TTC549 (cell line): Measurements from ENCODE around the gene TNFRSF12A.

Experiments used
- FAIRE-seq: peaks from 2 replicates; lab custom pipeline; 2012; peaks lifted over from hg19 to GRCh38; lab: Jason Lieb, UNC

TNFRSF12A gene, protein sequence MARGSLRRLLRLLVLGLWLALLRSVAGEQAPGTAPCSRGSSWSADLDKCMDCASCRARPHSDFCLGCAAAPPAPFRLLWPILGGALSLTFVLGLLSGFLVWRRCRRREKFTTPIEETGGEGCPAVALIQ

DNA sequence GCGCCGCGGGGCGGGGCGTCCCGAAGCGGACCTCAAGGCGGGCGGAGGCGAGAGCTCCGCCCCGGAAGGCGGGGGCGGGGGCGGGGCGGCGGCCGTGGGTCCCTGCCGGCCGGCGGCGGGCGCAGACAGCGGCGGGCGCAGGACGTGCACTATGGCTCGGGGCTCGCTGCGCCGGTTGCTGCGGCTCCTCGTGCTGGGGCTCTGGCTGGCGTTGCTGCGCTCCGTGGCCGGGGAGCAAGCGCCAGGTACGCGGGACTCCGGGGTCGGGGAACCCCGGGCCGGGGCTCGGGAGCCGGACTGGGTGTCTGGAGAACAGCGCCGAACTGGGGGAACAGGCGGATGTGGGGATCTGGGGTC, at the start of gene TNFRSF12A:
TNFRSF12A (plus strand) TSS at position 122 of the 357 bp plus-strand sequence; CDS start at position 152, 30 bp downstream.
- no peak for FAIRE-seq

DNA sequence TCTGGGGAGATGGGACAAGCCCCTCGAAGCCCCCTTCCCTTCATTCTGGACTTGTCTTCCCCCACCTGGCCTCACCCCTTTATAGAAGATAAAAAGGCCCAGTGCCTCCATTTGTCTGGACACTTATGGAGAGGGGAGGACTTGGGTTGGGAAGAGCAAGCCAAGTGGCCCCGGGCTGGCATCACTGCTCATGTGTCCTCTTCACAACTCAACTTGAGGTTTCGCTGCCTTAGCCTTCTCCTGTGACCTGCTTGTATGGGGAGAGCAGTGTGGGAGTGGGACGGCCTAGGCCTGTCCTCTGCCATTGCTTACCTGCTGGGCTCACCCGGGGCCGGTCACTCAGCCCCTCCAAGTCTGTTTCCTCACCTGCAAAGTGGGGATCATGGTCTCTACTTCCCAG, 49.6 kb upstream of the TNFRSF12A start:
- no peak for FAIRE-seq

DNA sequence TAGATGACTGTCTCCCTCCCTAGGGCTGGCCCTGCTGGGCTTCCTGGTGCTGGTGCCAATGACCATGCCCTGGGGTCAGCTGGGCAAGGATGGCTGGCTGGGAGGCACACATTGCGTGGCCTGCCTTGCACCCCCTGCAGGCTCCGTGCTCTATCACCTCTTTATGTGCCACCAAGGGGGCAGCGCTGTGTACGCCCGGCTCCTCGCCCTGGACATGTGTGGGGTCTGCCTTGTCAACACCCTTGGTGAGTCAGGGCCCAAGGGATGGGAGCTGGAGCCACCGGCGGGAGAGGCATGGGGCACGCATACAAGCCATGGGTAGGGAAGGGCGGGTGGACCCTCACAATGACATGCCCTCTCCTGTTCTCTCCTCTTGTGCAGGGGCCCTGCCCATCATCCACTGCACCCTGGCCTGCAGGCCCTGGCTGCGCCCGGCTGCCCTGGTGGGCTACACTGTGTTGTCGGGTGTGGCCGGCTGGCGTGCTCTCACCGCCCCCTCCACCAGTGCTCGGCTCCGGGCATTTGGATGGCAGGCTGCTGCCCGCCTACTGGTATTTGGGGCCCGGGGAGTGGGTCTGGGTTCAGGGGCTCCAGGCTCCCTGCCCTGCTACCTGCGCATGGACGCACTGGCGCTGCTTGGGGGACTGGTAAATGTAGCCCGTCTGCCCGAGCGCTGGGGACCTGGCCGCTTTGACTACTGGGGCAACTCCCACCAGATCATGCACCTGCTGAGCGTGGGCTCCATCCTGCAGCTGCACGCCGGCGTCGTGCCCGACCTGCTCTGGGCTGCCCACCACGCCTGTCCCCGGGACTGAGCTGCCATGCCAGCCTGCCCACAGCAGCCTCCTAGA, 48.8 kb upstream of the TNFRSF12A start:
- no peak for FAIRE-seq

DNA sequence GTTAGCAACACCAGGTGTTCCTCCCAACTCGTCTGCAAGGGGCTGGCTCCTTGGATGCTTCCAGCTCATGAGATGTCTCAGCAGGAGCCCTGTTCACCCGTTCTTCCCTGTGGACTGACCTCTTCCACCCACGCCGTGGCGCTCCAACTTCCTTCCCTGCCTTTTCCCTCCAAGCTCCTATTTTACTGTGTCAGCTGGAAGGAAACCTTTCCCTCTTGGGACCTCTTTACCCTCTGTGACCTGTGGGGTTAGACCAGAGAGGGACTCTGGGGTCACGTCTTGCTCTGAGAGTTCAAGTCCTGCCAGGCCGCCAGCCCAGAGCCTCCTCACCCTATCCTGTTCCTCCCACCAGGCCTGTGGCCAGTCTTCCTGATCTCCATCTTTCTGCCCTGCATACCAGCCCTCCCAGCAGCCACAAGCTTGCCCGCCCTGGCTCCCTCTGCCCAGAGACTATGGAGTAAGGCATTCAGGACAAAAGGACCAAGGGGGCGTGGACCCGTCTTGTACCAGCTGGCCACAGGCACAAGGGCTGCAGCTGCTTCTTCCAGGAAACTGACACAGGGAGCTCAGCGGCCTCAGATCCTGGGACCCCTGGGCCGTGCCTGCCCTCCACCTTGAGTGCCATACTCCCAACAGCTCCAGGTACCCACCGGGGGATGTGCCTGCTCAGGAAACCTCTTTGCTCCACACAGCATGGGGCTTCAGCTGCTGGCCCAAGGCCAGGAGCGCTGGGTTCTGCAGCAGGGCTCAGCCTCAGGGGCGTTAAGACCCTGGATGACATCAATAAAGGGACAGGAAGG, 48.0 kb upstream of the TNFRSF12A start:
- no peak for FAIRE-seq

DNA sequence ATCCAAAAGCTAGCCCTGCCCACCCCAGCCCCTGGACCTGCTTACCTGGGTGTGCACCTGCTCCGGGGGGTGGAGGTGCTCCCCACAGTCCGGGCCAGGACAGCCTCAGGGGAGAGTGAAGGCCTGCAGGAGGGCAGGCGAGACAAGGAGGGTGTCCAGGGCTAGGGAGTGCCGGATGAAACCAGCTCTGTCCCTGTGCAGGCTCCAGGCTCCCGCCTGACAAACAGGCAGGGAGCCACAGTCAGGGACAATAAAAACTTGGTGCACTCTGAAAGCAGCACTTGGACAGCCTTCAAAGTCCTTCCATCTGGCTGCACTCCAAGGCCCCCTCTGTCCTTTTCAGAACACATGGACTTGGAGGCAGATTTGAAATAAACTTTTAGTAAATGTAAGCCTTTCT, 47.1 kb upstream of the TNFRSF12A start:
- no peak for FAIRE-seq

DNA sequence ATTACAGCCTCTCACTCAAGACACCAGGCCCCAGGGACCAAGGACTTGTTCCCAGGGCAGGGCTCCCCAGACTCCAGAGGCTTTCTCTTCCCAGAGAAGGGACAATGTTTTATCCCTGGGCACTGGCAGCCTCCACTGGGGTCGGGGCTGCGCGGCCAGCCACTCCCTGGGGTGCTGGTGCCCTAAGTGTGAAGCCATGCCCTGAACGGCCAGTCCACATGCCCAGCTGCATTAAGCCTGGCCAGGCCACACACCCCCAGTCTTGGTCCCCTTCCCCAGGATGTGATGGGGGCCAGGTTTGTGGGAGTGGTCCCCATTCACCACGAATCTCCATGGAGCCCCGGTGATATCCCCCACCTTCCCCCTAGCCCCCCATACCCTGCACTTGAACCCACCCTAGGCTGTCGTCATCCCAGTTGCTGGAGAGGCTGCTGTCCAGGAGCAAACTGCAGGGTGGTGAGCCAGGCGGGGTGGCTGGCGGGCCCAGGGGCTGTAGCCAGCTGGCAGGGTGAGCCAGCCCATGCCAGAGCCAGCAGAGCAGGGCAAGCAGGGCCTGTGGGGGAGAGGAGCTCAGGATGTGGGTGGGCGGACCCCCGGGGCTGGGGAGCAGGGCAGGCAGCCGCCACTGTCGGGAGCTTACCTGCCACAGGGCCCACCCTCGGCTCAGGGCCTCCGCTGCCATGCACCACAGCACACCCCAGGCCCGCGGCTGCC, 46.4 kb upstream of the TNFRSF12A start:
- FAIRE-seq: no peak

DNA sequence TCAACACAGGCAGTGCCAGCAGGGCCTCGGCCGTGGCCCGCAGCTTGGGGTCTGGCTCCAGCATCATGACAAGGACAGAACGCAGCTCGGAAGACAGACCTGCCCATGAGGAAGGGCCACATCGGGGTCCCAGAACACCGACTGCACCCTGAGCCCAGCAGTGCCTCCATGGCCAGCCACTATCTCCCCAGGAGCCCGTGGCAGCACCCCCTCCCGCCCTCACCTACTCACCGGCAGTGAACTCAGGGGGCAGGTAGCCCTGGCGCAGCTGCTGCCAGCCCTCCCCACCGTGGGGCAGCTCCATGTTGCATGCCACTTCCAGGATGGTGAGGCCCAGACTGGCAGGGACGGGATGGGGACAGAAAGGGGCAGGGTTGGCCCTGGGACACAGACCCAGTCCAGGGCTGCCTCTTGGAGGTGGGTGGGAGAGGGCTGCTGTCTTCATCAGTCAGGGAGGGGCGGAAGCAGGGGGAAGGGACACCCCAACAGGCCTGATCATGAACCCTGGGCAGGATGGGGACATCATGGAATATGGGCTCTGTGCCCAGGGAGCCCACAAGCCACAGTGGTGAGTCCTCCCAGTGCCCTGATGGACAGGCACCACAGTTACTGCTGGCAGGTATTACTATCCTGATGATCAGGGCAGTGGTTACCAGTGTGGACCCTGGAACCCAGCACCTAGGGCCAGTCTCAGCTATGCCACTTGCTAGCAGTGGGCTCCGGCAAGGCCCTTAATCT, 45.7 kb upstream of the TNFRSF12A start:
- no peak for FAIRE-seq

DNA sequence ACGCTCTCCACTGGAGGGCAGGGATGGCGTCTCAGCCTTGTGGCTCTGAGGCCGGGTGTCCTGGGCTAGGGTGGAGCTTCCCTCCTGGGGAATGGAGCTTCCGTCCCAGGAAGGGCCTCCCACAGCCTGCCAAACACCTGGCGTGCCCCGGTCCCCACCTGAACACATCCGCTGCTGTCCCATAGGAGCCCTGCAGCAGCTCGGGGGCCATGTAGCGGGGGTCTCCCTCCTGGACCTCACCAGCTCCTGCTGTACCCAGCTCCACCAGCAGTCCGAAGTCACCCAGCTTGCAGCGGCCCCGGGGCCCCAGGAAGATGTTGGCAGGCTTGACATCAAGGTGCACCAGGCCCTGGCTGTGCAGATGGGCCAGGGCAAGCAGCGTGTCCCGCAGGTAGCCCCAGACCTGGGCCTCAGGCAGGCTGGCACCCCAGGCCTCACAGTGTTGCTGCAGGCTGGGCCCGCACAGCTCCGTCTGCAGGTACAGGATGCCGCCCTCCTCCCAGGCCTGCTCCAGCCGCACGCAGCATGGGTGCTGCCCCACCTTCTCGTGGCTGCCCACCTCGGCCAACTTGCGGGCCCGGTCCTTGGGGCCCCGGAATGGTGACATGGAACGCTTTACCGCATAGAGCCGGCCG, 44.9 kb upstream of the TNFRSF12A start:
- FAIRE-seq: no peak

DNA sequence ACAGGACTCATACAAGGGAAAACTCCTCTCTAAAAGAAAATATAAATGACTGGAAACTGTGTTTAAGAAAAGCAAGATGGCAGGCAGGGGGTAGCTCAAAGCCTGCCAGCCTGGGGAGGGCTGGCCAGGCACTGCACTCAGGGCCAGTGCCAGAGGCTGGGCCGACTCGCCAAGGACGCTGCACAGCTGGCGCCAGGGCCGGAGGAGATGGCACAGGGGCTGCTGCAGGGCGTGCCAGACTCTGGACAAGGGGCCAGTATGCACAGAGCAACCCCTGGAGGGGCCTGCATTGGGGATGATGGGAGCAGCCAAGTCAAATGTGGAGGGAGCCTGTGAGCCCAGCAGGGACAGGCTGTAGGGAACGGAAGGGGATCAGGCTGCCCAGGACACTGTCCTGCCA, 44.0 kb upstream of the TNFRSF12A start:
- FAIRE-seq: no peak

DNA sequence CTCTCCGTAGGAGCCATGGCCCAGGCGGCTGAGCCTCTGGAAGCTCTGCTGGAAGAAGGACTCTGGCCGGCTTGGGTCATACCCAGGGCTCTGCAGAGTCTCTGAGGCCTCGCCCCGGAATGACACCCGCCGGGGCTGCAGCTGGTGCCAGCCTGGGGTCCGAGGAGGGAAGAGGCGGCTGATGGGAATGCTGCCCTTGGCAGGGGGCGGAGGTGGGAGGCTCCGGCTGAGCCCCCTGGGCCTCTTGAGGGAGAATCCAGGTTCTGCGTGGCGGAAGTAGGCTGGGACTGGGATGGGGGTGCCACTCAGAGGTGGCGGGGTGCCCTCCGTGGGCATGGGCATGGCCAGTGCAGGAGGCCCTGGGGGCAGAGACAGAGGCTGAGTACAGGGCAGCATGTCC, 43.5 kb upstream of the TNFRSF12A start:
- no peak for FAIRE-seq

DNA sequence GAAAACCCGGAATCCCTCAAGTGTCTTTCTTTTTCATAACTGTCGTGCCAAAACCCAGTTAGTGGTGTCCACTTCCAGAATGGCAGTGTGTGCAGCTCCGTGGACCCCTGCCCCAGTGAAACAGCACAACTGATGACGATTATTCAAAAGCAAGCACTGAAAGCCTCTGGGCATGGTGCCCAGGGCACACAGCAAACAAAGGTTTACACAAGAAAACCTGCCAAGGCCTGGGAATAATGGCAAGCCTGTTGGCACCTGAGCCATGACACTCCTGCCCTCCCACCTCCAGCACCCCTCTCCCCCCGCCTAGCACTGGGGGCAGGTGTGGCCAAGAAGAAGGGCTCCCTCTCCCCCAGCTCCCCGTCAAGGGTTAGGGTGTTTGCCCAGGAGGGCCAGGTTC, 42.7 kb upstream of the TNFRSF12A start:
- FAIRE-seq: no peak

DNA sequence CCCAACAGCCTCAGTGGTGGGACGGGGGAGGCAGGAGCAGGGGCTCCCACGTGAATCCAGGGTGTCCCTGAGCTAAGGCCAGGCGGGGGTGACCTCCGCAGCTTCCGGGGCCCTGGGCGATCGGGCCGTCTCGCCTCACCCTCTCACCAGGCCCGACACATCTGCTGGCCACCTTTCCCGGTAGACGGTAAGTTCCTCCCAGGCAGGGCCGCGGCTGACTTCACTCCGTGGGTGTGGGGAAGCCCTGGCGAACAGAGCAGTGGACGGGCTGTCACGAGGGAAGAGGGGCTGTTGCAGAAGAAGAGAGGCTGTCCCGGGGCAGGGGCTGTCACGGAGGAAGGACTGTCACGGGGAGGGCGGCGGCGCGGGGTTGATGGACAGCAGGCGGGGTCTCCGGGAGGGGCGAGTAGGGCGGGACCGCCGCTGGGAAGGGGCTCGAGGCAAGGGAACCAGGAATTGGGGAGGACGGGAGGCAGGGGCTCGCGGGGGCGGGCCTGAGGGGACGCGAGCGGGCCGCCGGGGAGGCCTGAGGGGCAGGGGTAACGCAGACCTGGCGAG, 40.4 kb upstream of the TNFRSF12A start:
- no peak for FAIRE-seq

DNA sequence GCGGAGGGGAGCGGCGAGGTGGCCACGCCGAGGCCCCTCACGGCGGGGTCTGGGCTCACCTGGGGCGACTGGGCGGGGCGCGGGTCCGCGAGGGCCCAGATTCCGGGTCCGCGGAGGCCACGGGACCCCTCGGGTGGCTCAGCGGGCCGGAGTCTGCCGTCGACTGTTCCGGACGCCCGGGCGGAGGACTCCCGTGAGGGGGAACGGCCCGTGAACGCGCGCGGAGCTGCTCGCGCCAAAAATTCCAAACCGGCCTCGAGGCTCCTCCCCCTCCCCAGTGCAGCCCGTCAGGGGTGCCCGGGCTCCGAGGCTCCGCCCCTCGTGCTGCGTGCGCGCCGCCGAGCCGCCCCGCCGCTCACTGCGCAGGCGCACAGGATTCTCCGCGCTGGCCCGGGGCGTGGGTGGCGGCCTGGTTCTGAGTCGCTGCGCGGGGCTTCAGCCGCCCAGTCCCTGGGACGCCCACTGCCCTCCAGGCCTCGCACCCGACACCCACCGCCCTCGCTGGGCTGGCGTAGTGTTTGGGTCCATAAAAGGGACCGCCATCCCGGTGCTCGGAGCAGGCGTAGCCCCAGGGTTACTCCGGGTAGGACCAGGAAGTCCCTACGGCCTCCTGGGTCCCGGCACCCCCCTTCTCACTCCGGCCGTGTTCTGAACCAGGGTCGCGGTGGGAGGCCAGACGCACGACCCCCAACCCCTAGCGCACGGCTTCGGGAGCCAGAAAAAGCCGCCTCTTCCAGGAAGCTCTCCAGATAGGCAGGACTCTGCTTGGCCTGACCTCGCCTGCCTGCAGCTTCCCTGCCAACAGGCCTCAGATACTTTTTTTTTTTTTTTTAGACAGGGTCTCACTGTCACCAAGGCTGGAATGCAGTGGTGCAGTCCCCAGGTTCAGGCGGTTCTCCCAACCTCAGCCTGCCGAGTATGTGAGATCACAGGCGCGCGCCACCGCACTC, 39.7 kb upstream of the TNFRSF12A start, which contains the start of gene PKMYT1:
PKMYT1 (minus strand) TSS at position 220 of the 950 bp plus-strand sequence. CDS start 789 bp downstream, outside the sequence.
- no peak for FAIRE-seq

DNA sequence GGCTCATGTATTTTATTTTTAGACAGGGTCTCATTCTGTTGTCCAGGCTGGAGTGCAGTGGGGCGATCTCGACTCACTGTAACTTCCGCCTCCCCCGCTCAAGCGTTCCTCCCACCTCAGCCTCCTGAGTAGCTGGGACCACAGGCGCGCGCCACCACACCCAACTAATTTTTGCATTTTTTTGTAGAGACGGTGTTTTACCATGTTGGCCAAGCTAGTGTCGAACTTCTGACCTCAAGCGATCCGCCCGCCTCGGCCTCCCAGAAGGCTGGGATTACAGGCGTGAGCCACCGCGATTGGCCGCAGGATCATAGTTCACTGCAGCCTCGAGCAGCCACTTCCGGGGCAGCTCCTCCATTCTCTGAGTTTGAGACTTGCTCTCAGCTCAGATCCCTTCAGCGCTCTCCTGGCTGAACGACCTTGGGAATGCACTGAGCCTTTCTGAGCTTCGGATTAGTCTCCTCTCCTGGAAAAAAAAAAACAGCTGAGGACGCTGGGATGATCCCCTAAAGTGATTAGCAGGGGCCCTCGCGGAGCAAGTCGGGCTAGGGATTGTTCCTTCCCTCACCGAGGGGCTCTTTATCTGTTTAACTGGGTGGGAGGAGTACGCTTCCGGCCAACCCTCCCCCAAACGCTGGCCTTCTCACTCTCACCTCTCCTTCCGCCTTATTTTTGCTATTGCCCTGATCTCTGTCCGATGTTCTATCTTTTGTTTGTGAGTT, 38.8 kb upstream of the TNFRSF12A start:
- FAIRE-seq: no peak

DNA sequence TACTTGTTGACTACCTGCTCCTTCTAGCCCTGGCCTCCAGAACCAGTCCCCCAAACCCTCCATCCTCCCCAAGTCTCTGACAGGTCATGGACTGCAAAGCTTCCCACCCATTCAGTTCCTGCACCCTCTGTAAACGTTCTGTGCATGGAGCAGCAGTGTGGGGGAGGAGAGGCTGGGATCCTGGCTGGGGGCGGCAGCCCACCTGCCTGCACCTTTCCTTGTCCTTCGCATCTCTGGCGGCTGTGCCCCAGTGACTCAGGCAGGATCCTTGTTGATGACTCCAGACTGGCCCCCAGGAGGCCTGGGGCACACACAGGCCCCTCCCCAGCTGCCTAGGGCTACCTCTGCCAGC, 38.3 kb upstream of the TNFRSF12A start:
- FAIRE-seq: no peak

DNA sequence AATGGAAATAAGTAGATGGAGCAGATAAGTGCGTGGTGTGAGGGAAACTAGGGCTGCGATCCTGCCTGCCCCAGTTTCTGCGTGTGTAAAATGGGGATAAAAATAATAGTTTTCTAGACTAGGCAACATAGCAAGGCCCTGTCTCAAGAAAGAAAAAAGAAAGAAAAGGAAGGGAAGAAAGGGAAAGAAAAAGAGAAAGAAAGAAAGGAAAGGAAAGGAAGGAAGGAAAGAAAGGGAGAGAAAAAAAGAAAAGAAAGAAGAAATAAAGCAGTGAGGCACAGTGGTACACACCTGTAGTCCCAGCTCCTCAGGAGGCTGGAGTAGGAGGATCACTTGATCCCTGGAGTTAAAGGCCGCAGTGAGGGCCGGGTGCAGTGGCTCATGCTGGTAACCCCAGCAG, 37.8 kb upstream of the TNFRSF12A start:
- FAIRE-seq: no peak

DNA sequence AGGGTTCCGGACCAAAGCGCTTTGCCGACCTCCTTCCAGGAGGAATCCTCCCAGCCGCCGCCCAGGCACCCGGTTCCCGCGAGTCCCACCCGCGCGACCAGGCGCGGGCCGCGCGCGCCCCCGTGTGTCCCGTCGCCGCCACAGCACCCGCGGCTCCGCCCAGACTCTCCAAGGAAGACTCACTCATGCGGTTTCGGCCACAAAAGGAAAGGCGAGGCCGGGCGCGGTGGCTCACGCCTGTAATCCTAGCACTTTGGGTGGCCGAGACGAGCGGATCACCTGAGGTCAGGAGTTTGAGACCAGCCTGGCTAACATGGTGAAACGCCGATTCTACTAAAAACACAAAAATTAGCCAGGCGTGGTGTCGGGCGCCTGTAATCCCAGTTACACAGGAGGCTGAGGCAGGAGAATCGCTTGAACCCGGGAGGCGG, 36.4 kb upstream of the TNFRSF12A start:
- FAIRE-seq: no peak

DNA sequence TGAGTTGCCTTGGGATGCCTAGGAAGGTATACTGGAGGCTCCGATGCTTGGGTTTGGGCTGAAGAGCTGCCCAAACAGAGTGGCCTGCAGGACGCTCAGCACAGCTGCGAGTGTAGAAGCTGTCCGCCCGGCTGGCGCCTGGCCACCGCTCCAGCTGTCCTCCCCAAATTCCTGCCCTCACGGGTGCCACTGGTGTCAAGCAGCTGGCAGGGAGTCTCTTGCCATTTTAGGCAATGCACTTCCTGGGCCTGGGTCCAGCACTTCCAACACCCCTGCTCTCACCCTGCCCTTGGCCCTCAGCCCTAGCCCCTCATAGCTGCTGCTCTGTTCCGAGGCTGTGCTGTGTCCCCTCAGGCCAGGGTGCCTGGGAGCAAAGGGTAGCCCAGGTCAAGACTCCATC, 34.7 kb upstream of the TNFRSF12A start:
- no peak for FAIRE-seq

DNA sequence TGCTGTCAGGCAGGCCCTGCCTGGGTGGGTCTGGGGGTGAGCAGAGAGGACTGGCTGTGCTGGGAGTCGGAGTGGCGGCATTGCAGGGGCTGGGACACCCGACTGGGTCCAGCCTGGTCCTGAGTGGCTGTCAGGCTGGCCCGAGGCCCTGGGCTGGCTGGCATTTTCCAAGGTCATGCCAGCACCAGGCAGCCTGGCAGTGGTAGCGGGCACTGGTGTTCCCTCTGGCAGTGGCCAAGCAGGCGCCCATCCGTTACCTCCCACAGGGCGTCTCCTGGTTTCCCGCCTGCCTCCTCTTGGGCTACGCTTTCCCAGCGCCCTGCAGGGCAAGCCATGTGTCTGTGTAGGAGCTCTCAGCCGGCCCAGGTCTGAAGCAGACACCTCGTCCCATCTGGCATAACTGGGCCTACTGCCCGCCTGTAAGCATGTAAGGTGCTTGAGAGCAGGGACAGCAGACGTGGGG, 34.2 kb upstream of the TNFRSF12A start:
- no peak for FAIRE-seq
